GM19240 (cell line): ENCODE measurements around the gene CCNY.
"Not testable (repeated sequence)": the region's sequence is repeated elsewhere in the genome, so short reads cannot be mapped to it uniquely, and the experiment has no call there.

Source experiments
- DNase-seq: peaks from one replicate; pipeline ENCODE4 v3.0.0; 2011; ENCODE audit warnings: low spot score; ENCODE audit not compliant: insufficient read length

CCNY gene

GRCh38 chr10:35336084-35336831 is at the start of gene CCNY:
CCNY (plus strand) TSS chr10:35336509; CDS start chr10:35337054, 545 bp downstream.
- peak; percentile 50 for DNase-seq

- no peak for DNase-seq
These were observed 47.1 kb upstream of the CCNY start for GRCh38 chr10:35289198-35289597.

GRCh38 chr10:35294506-35294905 is 41.8 kb upstream of the CCNY start:
- no peak for DNase-seq

- no peak for DNase-seq
These were observed 37.3 kb upstream of the CCNY start for GRCh38 chr10:35299016-35299415.

GRCh38 chr10:35300063-35300699 is 36.1 kb upstream of the CCNY start:
- peak; percentile 21 for DNase-seq

- no peak for DNase-seq
These were observed 31.7 kb upstream of the CCNY start for GRCh38 chr10:35304649-35305048.

- no peak for DNase-seq
These were observed 29.5 kb upstream of the CCNY start for GRCh38 chr10:35306852-35307251.

- no peak for DNase-seq
These were observed 29.0 kb upstream of the CCNY start for GRCh38 chr10:35307297-35307696.

- DNase-seq = no peak
These were observed 27.5 kb upstream of the CCNY start for GRCh38 chr10:35308809-35309208.

GRCh38 chr10:35314142-35314541 is 22.2 kb upstream of the CCNY start:
- not testable (repeated sequence) for DNase-seq

- not testable (repeated sequence) for DNase-seq
These were observed 21.1 kb upstream of the CCNY start for GRCh38 chr10:35315235-35315634.

- no peak for DNase-seq
These were observed 19.9 kb upstream of the CCNY start for GRCh38 chr10:35316218-35316967.

GRCh38 chr10:35318551-35318950 is 17.8 kb upstream of the CCNY start:
- no peak for DNase-seq

- DNase-seq = no peak
These were observed 16.0 kb upstream of the CCNY start for GRCh38 chr10:35320341-35320740.

- DNase-seq = no peak
These were observed 13.7 kb upstream of the CCNY start for GRCh38 chr10:35322636-35323035.

GRCh38 chr10:35324196-35324595 is 12.1 kb upstream of the CCNY start:
- no peak for DNase-seq

- DNase-seq = no peak
These were observed 9.7 kb upstream of the CCNY start for GRCh38 chr10:35326466-35327235.

- no peak for DNase-seq
These were observed 8.4 kb upstream of the CCNY start for GRCh38 chr10:35327790-35328403.

GRCh38 chr10:35328404-35329037 is 7.8 kb upstream of the CCNY start:
- DNase-seq = no peak

- no peak for DNase-seq
These were observed 6.8 kb upstream of the CCNY start for GRCh38 chr10:35329520-35329919.
